Omental fat pad (tissue), 4 donors: ENCODE measurements around the gene WRNIP1. TPM values are rescaled to one million over a fixed set of nuclear protein-coding genes. Genes with fewer than 3 reads are reported as not detected.
A peak's percentile ranks its signal among the peaks of the same experiment; 100 is the strongest.
"Not testable (repeated sequence)": the region's sequence is repeated elsewhere in the genome, so short reads cannot be mapped to it uniquely, and the experiment has no call there.

Experiments used
- ATAC-seq: fragments of 150-250 bp; one replicate; pipeline ENCODE4 v1.9.1; 2016; ENCODE audit warnings: mild to moderate bottlenecking, moderate library complexity; ENCODE audit not compliant: low FRiP score
- DNase-seq: peaks from one replicate; pipeline ENCODE4 v3.0.0-alpha.2; 2019; ENCODE audit warnings: low spot score
- CTCF ChIP-seq, 3 donors: fragments of 450-650 bp; IDR thresholded peaks; one replicate each; pipeline ENCODE4 v1.5.1; 2016 to 2017; ENCODE audit warnings: antibody characterized with exemption in 3 of 3, mild to moderate bottlenecking in 3 of 3, moderate library complexity in 2 of 3
- total RNA-seq, 4 donors: library from RNA; depleted of rRNA; stranded (reverse); fragments of >200 nt; gene quantifications; one replicate each; pipeline ENCODE4 v1.1.0, GENCODE V29; 2016

The WRNIP1 gene
- total RNA-seq, 4 donors from 2014 or later = 31.6 to 66.4 (median 46.1) TPM

GRCh38 chr6:2797564-2798031 lies 32.4 kb downstream of the WRNIP1 start:
- DNase-seq = no peak
- peak; percentile 2 for ATAC-seq
- TF ChIP-seq CTCF (IDR thresholded peaks at IDR 0.05) = no peak

DNA sequence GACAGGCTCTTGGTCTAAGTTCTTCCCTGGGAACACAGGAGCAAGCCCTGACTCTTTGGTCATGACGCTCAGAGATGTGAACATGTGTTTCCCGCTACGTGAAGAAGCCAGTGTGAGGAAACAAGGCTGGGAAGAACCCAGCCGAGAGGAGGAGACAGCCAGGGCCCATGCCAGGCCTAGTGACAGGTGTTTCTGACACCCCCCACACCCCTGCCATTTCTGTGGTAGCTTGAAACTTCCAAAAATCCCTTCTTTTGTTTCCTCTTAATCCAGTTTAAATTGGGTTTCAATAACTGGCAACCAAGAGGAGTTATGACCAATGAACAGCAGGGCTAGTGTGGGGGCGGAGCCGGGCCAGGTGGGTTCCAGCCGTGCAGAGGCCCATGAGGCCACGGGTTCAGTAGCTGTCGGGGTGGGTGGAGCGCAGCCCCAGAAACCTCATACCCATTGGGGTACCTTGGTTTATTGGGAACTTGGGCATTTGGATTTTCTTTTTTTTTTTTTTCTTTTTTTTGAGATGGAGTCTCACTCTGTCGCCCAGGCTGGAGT lies 33.5 kb downstream of the WRNIP1 start:
- TF ChIP-seq CTCF (IDR thresholded peaks at IDR 0.05) = no peak
- DNase-seq (no peak), ATAC-seq (no peak)

DNA sequence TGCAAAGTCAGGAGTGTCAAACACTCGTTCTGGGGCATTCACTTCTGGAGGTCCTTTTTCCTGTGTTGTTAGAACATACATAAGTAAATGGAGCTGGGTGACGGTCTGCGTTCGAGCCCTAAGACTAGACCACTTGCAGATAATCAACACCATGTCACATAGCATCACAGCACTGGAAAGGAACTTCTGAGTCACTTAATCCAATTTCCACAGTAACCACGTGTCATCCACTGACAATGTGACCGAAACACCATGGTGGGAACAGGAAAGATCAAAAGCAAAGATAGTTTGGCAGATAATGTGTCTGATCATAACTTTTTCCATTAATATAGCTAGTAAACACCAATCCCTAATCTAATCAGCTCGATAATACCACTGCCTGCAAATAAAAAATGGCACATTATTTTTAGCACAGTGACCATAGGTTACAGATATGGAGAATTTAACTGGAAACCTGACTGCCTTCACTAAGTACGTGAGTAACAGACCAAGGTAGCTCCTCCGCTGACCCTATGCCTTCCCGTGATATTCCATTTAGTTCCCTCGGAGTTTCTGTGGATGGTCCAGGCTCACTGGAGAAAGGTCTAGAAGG lies 34.8 kb downstream of the WRNIP1 start:
- DNase-seq (no peak), ATAC-seq (no peak)
- TF ChIP-seq CTCF (IDR thresholded peaks at IDR 0.05) = no peak

GRCh38 chr6:2800552-2801316 lies 35.5 kb downstream of the WRNIP1 start:
- no peak for DNase-seq
- ATAC-seq = no peak
- TF ChIP-seq CTCF (IDR thresholded peaks at IDR 0.05) = no peak

GRCh38 chr6:2801687-2802086 lies 36.5 kb downstream of the WRNIP1 start:
- not testable (repeated sequence) for DNase-seq

DNA sequence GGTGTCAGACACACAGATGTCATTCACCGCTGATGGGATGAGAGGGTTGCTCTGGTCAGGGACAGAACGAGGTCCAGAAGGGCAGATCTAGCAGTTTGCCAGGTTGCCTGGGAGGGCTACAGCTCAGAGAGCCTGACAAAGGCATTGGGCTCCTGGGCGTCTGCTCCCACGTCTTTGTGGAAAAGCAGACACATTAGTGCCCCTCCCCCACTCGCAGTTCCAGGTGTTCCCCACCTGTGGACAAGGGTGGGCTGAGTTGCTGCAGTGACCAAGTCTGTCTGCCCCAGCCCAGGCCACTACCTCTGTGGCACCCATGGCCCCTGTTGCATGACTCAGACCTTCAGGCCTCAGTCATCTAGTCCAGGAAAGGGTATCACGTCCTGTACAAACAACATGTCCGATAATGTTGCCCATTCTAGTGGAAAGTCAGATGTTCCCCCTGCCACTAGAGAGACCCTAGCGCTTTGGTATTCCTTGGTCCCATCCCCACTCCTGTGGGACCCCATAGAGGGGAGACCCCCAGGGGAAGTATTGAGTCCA lies 37.4 kb downstream of the WRNIP1 start:
- no peak for TF ChIP-seq CTCF (IDR thresholded peaks at IDR 0.05)
- ATAC-seq (no peak), DNase-seq (no peak)

More at GRCh38 chr6:2801687-2802086, 36.5 kb downstream of the WRNIP1 start:
- not testable (repeated sequence) for ATAC-seq

- DNase-seq (no peak), ATAC-seq (no peak)
- TF ChIP-seq CTCF (IDR thresholded peaks at IDR 0.05) = no peak
Observed at GRCh38 chr6:2803731-2804429, 38.7 kb downstream of the WRNIP1 start.
